ENCODE results near the gene CCDC73.
A peak's percentile ranks its signal among the peaks of the same experiment; 100 is the strongest.
"Not testable (repeated sequence)": the region's sequence is repeated elsewhere in the genome, so short reads cannot be mapped to it uniquely, and the experiment has no call there.

CCDC73 gene

GRCh38 chr11:32794439-32794838 is at the start of gene CCDC73:
Gene CCDC73 (minus strand): TSS chr11:32794662. CDS start chr11:32760243, 34,419 bp downstream.
- no peak for DNase-seq

GRCh38 chr11:32843544-32843943 is 49.1 kb upstream of the CCDC73 start:
- no peak for DNase-seq

- no peak for DNase-seq
These were observed 46.1 kb upstream of the CCDC73 start for GRCh38 chr11:32840587-32840986.

GRCh38 chr11:32839308-32839707 is 44.8 kb upstream of the CCDC73 start:
- no peak for DNase-seq

- DNase-seq = no peak
These were observed 44.2 kb upstream of the CCDC73 start for GRCh38 chr11:32838505-32839274.

- DNase-seq = no peak
These were observed 42.5 kb upstream of the CCDC73 start for GRCh38 chr11:32836946-32837345.

GRCh38 chr11:32833921-32834320 is 39.5 kb upstream of the CCDC73 start:
- DNase-seq = no peak

- DNase-seq = no peak
These were observed 36.8 kb upstream of the CCDC73 start for GRCh38 chr11:32831221-32831620.

GRCh38 chr11:32830796-32831195 is 36.3 kb upstream of the CCDC73 start:
- no peak for DNase-seq

- DNase-seq = peak in 1 of 2 donors; percentile 14
These were observed 35.9 kb upstream of the CCDC73 start for GRCh38 chr11:32830413-32830738.

GRCh38 chr11:32829680-32830412 is 35.4 kb upstream of the CCDC73 start, which contains the start of gene PRRG4:
Gene PRRG4 (plus strand): TSS chr11:32829927. CDS start chr11:32830530, 603 bp downstream.
- peak; percentile 18 to 39 for DNase-seq

- no peak for DNase-seq
These were observed 34.8 kb upstream of the CCDC73 start for GRCh38 chr11:32829157-32829679.

- no peak for DNase-seq
These were observed 32.8 kb upstream of the CCDC73 start for GRCh38 chr11:32827276-32827675.

GRCh38 chr11:32826113-32826512 is 31.7 kb upstream of the CCDC73 start:
- DNase-seq = no peak

GRCh38 chr11:32823617-32824016 is 29.2 kb upstream of the CCDC73 start:
- DNase-seq = not testable (repeated sequence)

GRCh38 chr11:32821917-32822560 is 27.6 kb upstream of the CCDC73 start:
- DNase-seq = no peak

GRCh38 chr11:32821517-32821916 is 27.1 kb upstream of the CCDC73 start:
- DNase-seq = no peak

- no peak for DNase-seq
These were observed 26.0 kb upstream of the CCDC73 start for GRCh38 chr11:32820497-32820896.

GRCh38 chr11:32819187-32819586 is 24.7 kb upstream of the CCDC73 start:
- no peak for DNase-seq

GRCh38 chr11:32817852-32818183 is 23.4 kb upstream of the CCDC73 start:
- DNase-seq = no peak

GRCh38 chr11:32817181-32817851 is 22.9 kb upstream of the CCDC73 start:
- no peak for DNase-seq

- peak; percentile 42 to 48 for DNase-seq
These were observed 14.9 kb upstream of the CCDC73 start for GRCh38 chr11:32809313-32809712.

- no peak for DNase-seq
These were observed 2.0 kb upstream of the CCDC73 start for GRCh38 chr11:32796425-32796824.
